PC-3 (cell line): ENCODE data around the gene MEF2C.

Source experiments
- EZH2 ChIP-seq: fragments of 300-600 bp; sonication (generic); IDR thresholded peaks from one replicate; pipeline ENCODE4 v1.6.1; 2017; ENCODE audit warnings: antibody characterized with exemption, mild to moderate bottlenecking, low read length; ENCODE audit not compliant: unreplicated experiment
- TF ChIP-seq, protein P1 (sequence below): fragments of 300-600 bp; sonication (generic); conservative IDR thresholded peaks from 2 replicates; pipeline ENCODE4 v1.5.1; 2017; ENCODE audit warnings: antibody characterized with exemption, low read depth, mild to moderate bottlenecking, low read length

- TF ChIP-seq, protein P1, sequence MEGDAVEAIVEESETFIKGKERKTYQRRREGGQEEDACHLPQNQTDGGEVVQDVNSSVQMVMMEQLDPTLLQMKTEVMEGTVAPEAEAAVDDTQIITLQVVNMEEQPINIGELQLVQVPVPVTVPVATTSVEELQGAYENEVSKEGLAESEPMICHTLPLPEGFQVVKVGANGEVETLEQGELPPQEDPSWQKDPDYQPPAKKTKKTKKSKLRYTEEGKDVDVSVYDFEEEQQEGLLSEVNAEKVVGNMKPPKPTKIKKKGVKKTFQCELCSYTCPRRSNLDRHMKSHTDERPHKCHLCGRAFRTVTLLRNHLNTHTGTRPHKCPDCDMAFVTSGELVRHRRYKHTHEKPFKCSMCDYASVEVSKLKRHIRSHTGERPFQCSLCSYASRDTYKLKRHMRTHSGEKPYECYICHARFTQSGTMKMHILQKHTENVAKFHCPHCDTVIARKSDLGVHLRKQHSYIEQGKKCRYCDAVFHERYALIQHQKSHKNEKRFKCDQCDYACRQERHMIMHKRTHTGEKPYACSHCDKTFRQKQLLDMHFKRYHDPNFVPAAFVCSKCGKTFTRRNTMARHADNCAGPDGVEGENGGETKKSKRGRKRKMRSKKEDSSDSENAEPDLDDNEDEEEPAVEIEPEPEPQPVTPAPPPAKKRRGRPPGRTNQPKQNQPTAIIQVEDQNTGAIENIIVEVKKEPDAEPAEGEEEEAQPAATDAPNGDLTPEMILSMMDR = no peak
- no peak for TF ChIP-seq EZH2
Measured at GRCh38 chr5:88675708-88676636, 207.0 kb downstream of the MEF2C start.
